HG03175 (cell line): Measurements from ENCODE around the gene FHIT.
"Not testable (repeated sequence)": the region's sequence is repeated elsewhere in the genome, so short reads cannot be mapped to it uniquely, and the experiment has no call there.

Experiments
- ATAC-seq: cut with Tn5 transposase; IDR thresholded peaks from one replicate; pipeline ENCODE4 v1.9.1; 2021; ENCODE audit warnings: mild to moderate bottlenecking, moderate library complexity; ENCODE audit not compliant: unreplicated experiment

Gene FHIT

DNA sequence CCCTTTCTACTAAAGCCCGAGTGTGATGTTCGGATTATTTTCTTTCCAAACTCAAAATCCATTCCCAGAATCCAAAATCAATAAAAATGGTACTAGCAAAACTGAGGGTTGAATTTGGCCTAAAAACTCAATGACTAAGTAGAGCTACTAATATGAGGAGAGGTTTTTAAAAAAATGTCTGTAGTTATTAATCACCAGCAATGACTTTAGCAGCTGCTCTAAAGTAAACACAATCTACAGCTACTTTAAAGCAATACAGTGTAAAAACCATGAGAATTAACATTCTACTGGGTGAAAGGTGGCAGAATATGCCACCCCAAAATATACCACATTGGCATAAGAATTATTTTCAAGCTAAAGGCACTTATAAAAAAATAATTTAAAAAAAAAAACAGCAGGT lies 23.5 kb downstream of the FHIT start:
- no peak for ATAC-seq

DNA sequence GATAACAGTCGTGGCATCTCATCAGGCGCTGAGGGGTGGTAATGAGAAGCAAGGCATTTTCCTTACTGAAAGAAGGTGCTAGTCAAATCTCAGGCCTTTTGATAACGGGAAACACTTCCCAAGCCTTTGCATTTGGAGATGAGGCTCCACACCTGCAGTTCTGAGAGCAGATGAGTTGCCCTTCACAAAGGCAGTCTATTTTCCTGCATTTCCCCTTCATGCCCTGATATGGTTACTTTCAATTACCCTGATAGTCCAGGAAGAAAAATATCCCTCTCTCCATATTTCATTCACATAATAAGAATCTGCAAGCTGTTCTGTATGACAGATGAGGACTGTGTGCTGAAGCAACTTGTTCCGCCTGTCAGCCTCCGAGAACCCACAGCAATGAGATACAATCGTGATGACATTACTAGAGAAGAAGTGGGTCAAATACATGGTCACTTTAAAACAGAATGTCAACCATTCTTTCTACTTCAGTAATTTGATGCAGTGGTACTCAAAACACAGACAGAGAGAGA lies 25.0 kb downstream of the FHIT start:
- no peak for ATAC-seq

DNA sequence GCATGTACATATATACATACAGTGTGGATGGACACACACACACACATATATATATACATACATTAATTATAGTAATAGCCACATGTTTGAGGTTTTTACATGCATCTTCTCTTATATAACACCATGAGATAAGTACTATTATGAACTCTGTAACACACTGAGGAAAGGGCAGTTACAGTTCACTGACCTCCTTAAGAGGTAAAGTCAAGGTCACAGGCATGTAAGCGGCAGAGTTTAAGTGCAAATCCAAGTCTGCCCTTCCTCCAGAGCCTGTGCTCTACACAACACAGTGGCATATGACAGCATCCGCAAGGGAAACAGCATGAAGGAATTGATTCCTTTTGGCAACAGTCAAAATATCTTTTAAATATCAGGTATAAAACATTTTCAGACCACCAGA lies 26.4 kb downstream of the FHIT start:
- no peak for ATAC-seq

DNA sequence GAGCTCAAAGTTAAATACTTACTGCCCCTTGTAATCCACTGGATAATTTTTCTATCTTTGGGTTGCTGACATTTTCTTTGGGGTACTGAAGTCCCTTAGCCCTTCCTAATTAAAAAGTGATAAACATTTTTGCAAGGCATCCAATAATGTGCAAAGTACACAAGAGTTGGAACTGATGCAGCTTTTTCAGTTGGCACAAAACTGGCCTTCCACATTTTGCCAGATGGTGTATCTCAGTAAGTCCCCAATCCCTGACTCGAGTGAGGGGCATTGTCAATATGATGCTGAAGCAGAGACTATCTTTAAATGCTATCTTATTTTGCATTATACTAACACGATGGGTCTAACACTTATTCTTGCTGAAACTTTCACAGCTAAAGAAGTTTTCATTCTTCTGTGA lies 27.8 kb downstream of the FHIT start:
- no peak for ATAC-seq

DNA sequence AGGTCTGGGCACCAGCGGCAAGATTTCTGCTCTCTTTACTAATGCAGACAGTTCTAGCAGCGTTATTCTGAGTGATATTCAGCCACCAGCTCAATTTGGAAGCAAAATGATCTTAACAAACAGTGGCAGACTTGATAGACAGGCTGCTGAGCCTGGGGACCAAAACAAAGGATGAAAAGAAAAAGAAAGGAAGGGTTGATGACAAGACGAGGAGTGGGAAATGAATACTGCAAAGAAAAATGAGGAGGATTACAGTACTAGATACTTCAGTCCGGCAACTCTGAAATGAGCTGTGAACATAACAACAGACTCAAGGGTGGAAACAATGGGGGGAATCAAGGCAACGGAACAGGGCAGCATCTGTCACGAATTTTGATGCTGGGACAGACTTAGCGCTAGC lies 28.8 kb downstream of the FHIT start:
- no peak for ATAC-seq

DNA sequence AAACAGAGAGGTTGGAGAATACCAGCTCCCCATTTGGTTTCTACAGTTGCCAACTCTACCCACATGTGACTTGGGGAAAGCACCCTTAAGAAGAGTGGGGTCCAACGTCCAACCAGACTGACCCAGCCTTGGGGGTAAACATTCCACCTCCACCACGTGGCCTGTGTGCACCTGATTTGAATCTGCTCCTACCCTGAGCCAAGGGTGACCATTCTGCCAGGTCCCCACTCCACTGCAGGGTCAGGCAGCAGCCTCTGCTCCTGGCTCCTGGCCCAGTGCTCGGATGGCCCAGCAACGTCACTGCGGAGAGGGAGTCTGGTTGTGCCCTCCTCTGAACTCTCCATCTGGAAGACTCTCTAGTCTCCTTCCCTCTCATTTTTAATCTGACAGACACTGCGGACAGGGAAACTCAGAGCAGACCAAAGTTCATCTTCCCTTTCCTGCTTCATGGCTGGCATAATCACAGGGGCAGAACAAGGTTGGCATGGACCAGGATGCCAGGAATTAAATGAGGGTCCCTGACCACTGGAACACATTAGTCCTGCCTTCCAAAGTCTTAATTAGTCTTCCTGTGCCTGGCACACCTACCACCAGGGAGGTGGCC lies 29.4 kb downstream of the FHIT start:
- ATAC-seq, result no peak

DNA sequence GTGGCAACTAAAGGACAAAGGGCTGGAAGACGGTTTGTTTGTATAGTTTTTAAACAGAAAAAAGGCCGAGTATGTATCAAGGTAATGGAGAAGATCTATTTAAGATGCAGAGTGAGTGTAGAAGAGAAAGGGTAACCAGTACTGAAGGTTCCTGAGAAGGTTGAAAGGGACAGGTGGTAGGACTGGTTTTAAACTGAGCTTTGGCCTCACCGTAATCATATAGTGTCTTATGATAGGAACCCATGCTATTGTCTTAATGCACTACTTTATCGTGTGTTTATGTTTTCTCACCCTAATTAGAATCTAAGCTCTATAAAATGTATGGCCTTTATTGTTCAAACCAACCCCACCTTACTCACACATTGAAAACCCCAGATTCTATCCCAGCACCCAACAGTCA lies 32.7 kb downstream of the FHIT start:
- no peak for ATAC-seq

DNA sequence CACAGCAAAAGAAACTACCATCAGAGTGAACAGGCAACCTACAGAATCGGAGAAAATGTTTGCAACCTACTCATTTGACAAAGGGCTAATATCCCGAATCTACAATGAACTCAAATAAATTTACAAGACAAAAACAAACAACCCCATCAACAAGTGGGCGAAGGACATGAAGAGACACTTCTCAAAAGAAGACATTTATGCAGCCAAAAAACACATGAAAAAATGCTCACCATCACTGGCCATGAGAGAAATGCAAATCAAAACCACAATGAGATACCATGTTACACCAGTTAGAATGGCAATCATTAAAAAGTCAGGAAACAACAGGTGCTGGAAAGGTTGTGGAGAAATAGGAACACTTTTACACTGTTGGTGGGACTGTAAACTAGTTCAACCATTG lies 35.1 kb downstream of the FHIT start:
- not testable (repeated sequence) for ATAC-seq

DNA sequence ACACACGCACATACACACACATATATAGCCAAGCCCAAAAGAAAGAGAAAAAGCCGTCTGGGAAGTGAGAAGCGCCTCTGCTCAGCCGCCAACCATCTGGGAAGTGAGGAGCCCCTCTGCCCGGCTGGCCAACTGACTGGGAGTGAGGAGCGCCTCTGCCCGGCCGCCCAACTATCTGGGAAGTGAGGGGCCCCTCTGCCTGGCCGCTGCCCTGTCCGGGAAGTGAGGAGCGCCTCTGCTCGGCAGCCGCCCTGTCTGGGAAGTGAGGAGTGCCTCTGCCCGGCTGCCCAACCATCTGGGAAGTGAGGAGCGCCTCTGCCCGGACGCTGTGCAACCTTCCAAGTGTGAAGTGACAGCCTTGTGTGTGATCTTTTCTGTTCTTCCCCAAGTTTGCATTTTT lies 49.2 kb downstream of the FHIT start:
- no peak for ATAC-seq

DNA sequence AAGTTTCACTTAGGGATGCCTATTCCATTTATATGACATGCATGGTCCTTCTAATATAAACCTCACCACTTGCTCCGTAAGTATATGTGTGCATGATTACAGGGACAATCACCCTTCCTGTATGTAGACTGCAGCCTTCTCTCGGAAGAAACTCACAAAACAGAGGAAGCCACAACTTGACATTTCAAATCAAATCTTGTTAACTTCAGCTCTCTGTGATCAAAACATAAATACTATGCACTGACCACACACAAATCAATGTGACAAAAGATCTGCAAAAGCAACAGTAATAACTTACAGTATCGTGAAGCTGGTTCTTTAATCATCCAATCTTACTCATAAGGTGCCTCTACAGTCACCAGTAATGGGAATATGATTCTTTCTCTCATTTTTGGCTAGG lies 50.2 kb downstream of the FHIT start:
- ATAC-seq, result no peak

DNA sequence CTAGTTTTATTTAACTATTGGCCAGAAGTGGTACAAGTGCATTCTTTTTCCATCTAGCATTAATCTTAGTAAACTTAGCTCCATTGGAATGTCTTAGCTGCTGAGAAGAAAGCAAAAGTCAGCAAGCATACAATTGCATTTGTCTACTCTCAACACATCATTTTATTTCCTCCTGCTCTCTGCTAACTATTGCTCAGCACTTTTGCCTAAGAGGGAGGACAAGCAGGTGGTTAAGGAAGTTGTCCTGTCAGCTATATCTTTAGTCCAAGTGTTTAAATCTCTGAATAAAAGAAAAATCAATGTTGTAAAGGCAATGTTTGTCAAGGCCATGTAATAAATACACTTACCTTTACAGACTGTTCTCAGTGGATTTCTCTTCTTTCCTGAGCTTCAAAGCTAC lies 51.0 kb downstream of the FHIT start:
- ATAC-seq, result no peak

DNA sequence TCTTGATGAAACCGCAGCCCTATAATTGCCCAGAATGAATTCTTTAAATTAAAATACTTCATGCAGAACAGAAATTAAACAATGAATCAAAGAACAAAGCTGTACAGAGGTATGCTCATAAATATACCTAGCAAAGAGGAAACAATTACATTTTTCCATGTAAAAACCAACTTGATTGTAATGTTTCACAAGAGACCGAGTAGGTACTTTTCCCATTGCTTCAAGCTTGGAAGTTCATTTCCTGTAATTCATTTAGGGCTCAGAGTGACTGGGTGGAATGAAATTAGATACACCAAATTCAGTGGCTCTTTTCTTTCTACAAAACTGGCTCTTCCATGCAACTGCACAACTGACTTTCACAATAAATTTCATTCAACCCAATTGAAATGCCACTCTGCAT lies 51.4 kb downstream of the FHIT start:
- no peak for ATAC-seq

DNA sequence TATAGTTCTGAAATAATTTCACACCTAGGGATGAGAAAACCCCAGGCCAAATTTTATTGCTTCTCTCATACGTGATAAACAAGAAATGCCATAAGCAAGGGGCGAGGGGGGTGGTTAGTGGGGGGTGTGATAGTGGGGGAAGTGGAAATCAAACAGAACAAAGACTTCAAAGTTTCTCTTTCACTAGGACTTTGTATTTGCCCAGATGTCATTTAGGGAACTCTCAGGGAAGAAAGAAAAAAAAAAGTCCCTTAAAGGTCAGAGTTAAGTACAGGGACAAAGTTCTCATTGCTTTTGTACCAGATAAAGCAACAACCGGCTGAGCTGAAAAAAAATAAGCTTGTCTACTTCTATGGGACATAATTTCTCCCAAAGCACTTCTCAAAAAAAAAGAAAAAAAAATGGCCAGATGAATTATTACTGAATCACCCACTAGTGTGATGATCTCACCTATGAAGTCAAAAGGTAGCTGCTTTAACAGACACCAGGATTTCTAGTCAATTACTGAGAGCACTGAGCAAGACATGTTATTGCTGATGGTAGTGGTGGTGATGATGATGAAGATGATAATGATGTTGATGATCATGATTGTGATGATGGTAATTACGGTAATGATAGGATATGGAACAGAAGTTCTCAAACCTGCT lies 56.2 kb downstream of the FHIT start:
- no peak for ATAC-seq

DNA sequence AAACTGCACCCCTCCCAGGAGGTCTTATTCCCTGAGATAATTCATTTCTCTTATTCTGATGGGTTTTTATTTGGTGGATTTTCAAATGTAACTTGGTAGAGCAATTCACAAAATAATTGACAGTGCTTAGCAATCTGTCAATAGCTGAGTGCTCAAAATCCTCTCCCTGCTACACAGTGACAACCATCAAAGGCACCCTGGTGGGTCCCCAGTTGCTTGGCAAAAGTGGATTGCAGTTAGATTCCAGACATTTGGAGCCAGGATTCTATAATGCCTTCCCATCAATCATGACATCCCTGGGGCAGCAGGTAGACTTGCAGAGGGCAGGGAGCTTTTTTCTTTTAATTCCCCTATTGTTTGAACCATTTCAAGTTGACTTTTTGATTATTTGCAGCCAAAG lies 59.0 kb downstream of the FHIT start:
- no peak for ATAC-seq

DNA sequence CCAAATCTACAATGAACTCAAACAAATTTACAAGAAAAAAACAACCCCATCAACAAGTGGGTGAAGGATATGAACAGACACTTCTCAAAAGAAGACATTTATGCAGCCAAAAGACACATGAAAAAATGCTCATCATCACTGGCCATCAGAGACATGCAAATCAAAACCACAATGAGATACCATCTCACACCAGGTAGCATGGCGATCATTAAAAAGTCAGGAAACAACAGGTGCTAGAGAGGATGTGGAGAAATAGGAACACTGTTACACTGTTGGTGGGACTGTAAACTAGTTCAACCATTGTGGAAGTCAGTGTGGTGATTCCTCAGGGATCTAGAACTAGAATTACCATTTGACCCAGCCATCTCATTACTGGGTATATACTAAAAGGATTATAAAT lies 61.0 kb downstream of the FHIT start:
- not testable (repeated sequence) for ATAC-seq

DNA sequence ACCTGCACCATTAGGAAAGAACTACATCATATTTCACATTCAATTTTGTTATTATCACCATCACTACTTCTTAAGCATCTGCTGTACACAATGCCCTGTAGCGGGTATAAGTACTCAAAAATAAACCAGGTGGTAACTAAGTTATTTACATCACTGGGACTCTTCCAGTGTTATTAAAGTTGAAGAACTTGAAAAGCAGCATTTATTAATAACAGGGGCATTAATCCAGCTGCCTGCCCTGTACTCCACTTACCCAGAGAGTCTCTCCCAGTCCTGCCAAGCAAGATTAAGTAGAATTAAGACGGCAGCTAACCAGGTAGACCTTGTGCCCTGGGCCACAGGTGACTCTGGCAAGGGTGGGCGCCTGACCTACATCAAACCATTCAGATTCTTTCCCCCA lies 65.2 kb downstream of the FHIT start:
- ATAC-seq, result no peak

DNA sequence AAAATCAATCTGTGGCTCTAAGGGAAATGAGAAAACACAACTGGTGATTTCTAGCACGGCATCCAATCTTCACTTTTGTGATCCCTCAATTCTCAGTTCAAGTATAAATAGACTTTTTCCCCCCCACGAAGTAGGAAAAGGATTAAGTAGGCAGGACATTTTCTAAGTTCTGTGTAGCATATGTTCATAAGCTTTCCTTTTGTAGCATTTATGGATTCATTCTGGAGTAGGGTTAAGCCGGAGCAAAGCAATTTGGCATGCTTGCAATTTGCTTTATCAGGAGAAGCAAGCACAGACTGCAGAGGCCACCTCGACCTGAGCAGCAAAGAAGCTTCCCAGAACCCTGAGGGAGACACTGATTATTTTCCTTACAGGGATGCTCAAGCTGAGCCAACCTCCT lies 66.3 kb downstream of the FHIT start:
- no peak for ATAC-seq

DNA sequence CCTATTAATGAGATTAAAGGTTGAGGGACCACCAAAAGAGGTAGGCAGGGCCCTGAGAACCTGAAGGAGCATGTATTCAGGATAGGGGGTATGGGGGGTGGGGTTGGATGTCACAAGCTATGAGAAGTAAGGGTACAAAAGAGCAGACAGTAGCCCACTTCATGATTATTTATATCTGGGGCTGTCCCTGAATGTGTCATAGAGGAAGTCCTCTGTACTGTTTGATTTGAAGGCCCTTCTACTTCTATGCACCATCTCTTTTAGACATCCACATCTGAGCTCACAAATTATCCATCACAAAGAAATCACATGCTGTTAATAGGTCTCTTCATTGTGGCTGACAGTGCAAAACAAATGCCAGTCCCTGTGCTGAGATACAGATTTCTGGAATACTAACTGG lies 68.6 kb downstream of the FHIT start:
- no peak for ATAC-seq

DNA sequence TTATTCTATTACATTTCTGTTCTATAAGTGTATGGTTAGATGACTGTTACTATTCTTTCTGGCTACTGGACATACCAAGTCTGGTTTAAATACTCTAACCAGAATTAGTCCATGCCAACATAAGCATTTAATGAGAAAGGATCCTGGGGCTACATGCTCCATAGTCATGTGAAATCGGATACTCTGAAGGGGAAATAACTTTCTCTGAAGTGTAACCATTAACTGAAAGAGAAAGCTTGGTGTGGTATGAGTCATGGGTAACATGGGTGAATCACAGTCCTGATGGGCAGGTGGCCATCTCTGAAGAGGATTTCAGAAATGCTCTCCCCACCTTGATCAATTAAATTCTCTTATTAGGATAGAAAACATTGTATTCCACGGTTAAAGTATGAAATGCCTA lies 69.4 kb downstream of the FHIT start:
- peak; percentile 99 for ATAC-seq

DNA sequence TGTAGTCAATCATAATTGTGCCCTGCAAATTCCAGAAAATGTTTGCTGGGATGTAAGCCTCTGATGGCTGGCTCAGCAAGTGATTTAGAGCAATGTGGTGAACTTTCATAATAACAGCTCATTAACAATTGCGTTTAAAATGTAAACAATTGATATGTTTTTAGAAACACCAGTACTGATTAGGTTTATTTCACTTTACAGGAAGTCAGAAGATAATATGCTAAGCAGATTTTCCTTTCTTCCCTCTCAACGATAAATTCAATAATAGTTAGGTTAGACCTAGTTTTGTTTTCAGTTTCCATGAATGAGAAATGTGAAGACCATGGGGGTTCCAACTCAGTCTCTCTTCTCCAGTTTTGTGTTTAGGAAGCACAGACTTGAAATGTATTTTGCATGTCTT lies 71.0 kb downstream of the FHIT start:
- ATAC-seq, result no peak

DNA sequence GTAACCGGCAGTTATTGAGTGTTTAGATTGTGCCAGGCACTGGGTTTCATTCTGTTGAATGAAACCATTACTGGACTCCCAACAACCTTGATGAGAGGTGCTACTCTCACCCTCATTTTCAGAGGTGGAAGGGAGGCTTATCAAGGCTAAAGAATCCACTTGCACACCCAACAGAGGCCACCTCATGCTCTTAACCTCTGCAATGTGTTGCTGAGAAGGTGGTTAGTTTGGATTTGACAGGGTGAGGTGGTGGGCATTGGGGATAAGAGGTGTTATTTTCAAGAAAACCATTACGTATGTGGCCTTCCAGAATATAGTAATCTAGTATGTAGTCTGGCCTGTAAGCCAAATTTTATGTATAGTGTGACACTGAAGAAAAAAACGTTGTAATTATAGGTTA lies 73.1 kb downstream of the FHIT start:
- no peak for ATAC-seq

DNA sequence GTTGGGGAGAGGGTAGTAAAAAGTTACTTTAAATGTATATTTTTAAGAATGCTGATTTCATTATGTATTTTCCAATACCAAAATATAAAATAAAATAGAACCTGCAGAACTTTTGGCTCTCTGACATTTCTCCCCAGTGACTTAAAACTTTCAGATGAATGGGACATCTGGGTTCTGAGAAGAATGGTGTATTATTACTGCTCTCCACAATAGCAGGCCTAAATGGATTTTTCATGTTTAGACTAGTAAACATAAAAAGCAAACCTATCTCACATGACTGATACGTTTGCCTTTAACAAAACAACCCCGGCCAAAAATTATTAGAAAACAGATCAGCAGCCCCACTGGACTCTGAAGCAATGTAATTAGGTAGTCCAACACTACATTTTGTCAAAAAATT lies 73.8 kb downstream of the FHIT start:
- ATAC-seq, result no peak

DNA sequence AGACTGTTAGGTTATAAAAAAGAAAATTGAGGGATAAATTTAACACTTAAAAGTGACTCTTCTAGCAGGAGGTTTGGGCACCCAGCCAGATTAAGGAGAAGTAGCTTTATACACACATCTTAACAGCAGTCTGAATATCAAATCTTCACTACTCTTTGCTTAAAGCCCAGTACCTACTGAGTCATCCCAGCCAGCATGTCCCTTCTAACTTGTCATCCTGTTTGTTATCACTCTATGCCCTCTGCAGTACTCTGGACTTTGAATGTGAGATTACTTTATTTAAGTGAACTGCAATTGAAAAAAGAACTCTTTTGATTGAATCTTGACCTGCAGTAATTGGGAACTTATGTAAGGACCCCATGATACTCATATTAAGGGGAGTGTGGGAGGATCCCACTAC lies 77.6 kb downstream of the FHIT start:
- ATAC-seq, result no peak
